ENCODE results near the gene PALB2. TPM values are rescaled to one million over a fixed set of nuclear protein-coding genes. Genes with fewer than 3 reads are reported as not detected.
A peak's percentile ranks its signal among the peaks of the same experiment; 100 is the strongest.

Gene PALB2
- total and polyA plus RNA-seq, 10 of the 15 experiments (the other 5 are each of a cell fraction or from before 2014, with no cell fraction given): 9.2 to 24.6 (median 17.6) TPM

- no peak for TF ChIP-seq CTCF (IDR thresholded peaks at IDR 0.05 in 2 of 3, conservative IDR thresholded peaks at IDR 0.05 in 1 of 3; ENCODE audit: control insufficient read depth in 2 of 3, extremely low read depth in 1 of 3, insufficient read depth in 1 of 3, low read depth in 3 of 3, low read length in 3 of 3)
- no peak for TF ChIP-seq WRNIP1 (IDR thresholded peaks at IDR 0.05; ENCODE audit: borderline replicate concordance, low read depth, low read length)
- TF ChIP-seq POU2F2 (IDR thresholded peaks at IDR 0.05; ENCODE audit: borderline replicate concordance, low read depth, low read length): peak; percentile 76; the same call in 2 of the 3 replicates
- peak; percentile 97 for TF ChIP-seq SIN3A (IDR thresholded peaks at IDR 0.05; ENCODE audit: low read depth, low read length)
- TF ChIP-seq EP300 (IDR thresholded peaks at IDR 0.05; ENCODE audit: borderline replicate concordance in 1 of 2, control insufficient read depth in 1 of 2, low read depth in 2 of 2, low read length in 2 of 2): no peak
- no peak for TF ChIP-seq SMAD1 (IDR thresholded peaks at IDR 0.05; ENCODE audit: low read depth, partially characterized antibody)
- no peak for TF ChIP-seq ZBTB4 (CRISPR knock-in tag; IDR thresholded peaks at IDR 0.05)
- peak; percentile 78 for TF ChIP-seq CHD2 (IDR thresholded peaks at IDR 0.05; ENCODE audit: borderline replicate concordance, low read depth, low read length)
- TF ChIP-seq CUX1 (IDR thresholded peaks at IDR 0.05; ENCODE audit: insufficient replicate concordance, low read depth, low read length): peak; percentile 100
- TF ChIP-seq ZNF207 (IDR thresholded peaks at IDR 0.05; ENCODE audit: borderline replicate concordance): peak; percentile 98
- TF ChIP-seq SMC3 (IDR thresholded peaks at IDR 0.05; ENCODE audit: borderline replicate concordance, low read length): no peak
- TF ChIP-seq PML (IDR thresholded peaks at IDR 0.05; ENCODE audit: low read length): peak; percentile 45; the same call in 1 of the 2 replicates
- TF ChIP-seq CREB1 (IDR thresholded peaks at IDR 0.05; ENCODE audit: low read depth): peak; percentile 78
- TF ChIP-seq IRF4 (IDR thresholded peaks at IDR 0.05; ENCODE audit: low read depth, low read length): peak; percentile 61
These were observed at the start of gene PALB2, which contains the start of gene DCTN5 (continued) for GRCh38 chr16:23640931-23641765.
